KOPT-K1 (cell line): Measurements from ENCODE around the gene SKAP2.
"Not testable (repeated sequence)": the region's sequence is repeated elsewhere in the genome, so short reads cannot be mapped to it uniquely, and the experiment has no call there.

Experiments used
- H3K27ac ChIP-seq: fragments of 200-600 bp; sonication (generic); 2 replicates; pipeline ENCODE4 v1.5.1; 2016; ENCODE audit warnings: antibody characterized with exemption, mild to moderate bottlenecking, low read depth, low read length; ENCODE audit not compliant: poor library complexity, severe bottlenecking
- H3K36me3 ChIP-seq: fragments of 200-600 bp; sonication (generic); 2 replicates; pipeline ENCODE4 v1.5.1; 2017; ENCODE audit warnings: antibody characterized with exemption, mild to moderate bottlenecking, low read length, moderate library complexity; ENCODE audit not compliant: insufficient read depth
- H3K9me3 ChIP-seq: fragments of 200-600 bp; sonication (generic); 2 replicates; pipeline ENCODE4 v1.5.1; 2017; ENCODE audit warnings: antibody characterized with exemption, low read length, mild to moderate bottlenecking; ENCODE audit not compliant: insufficient read depth, poor library complexity, severe bottlenecking

Gene SKAP2

GRCh38 chr7:26841003-26841739, 23.2 kb downstream of the SKAP2 start:
- Histone ChIP-seq H3K36me3 (no peaks in the 10 kb centered on the region), H3K27ac (no peak overlapping the region), H3K9me3 (no peaks in the 10 kb centered on the region)

GRCh38 chr7:26836793-26837192, 27.6 kb downstream of the SKAP2 start:
- H3K27ac ChIP-seq, H3K9me3 ChIP-seq, H3K36me3 ChIP-seq: not testable (repeated sequence)

GRCh38 chr7:26815426-26815825, 49.0 kb downstream of the SKAP2 start:
- H3K36me3 ChIP-seq, result no peaks in the 10 kb centered on the region
- no peak overlapping the region for H3K27ac ChIP-seq

GRCh38 chr7:26813432-26813831, 51.0 kb downstream of the SKAP2 start:
- Histone ChIP-seq H3K9me3 (no peaks in the 10 kb centered on the region), H3K36me3 (no peaks in the 10 kb centered on the region), H3K27ac (no peak overlapping the region)

More at GRCh38 chr7:26815426-26815825, 49.0 kb downstream of the SKAP2 start:
- H3K9me3 ChIP-seq, result no peaks in the 10 kb centered on the region

GRCh38 chr7:26794541-26794940, 69.8 kb downstream of the SKAP2 start:
- Histone ChIP-seq H3K36me3 (no peaks in the 10 kb centered on the region), H3K9me3 (no peaks in the 10 kb centered on the region), H3K27ac (no peak overlapping the region)

- no peaks in the 10 kb centered on the region for H3K36me3 ChIP-seq
- no peaks in the 10 kb centered on the region for H3K9me3 ChIP-seq
- no peak overlapping the region for H3K27ac ChIP-seq
Observed at GRCh38 chr7:26792576-26792975, 71.8 kb downstream of the SKAP2 start.

- Histone ChIP-seq H3K36me3 (no peaks in the 10 kb centered on the region), H3K27ac (no peak overlapping the region), H3K9me3 (no peaks in the 10 kb centered on the region)
Observed at GRCh38 chr7:26792006-26792405, 72.4 kb downstream of the SKAP2 start.

- Histone ChIP-seq H3K27ac (no peak overlapping the region), H3K9me3 (no peaks in the 10 kb centered on the region), H3K36me3 (no peaks in the 10 kb centered on the region)
Observed at GRCh38 chr7:26789481-26790184, 74.8 kb downstream of the SKAP2 start.

GRCh38 chr7:26787701-26788100, 76.7 kb downstream of the SKAP2 start:
- H3K9me3 ChIP-seq, result no peaks in the 10 kb centered on the region
- H3K27ac ChIP-seq, result no peak overlapping the region
- no peaks in the 10 kb centered on the region for H3K36me3 ChIP-seq

- no peaks in the 10 kb centered on the region for H3K9me3 ChIP-seq
- H3K27ac ChIP-seq, result no peak overlapping the region
- no peaks in the 10 kb centered on the region for H3K36me3 ChIP-seq
Observed at GRCh38 chr7:26784118-26784517, 80.3 kb downstream of the SKAP2 start.

GRCh38 chr7:26782501-26782900, 81.9 kb downstream of the SKAP2 start:
- no peaks in the 10 kb centered on the region for H3K36me3 ChIP-seq

GRCh38 chr7:26779978-26780595, 84.3 kb downstream of the SKAP2 start:
- Histone ChIP-seq H3K9me3 (no peaks in the 10 kb centered on the region), H3K36me3 (no peaks in the 10 kb centered on the region), H3K27ac (no peak overlapping the region)

More at GRCh38 chr7:26782501-26782900, 81.9 kb downstream of the SKAP2 start:
- Histone ChIP-seq H3K9me3 (no peaks in the 10 kb centered on the region), H3K27ac (no peak overlapping the region)

GRCh38 chr7:26777385-26777784, 87.0 kb downstream of the SKAP2 start:
- Histone ChIP-seq H3K9me3 (no peaks in the 10 kb centered on the region), H3K36me3 (no peaks in the 10 kb centered on the region), H3K27ac (no peak overlapping the region)

GRCh38 chr7:26760501-26760900, 103.9 kb downstream of the SKAP2 start:
- no peaks in the 10 kb centered on the region for H3K9me3 ChIP-seq
- H3K36me3 ChIP-seq, result no peaks in the 10 kb centered on the region
- no peak overlapping the region for H3K27ac ChIP-seq

- H3K36me3 ChIP-seq, result no peaks in the 10 kb centered on the region
- H3K9me3 ChIP-seq, result no peaks in the 10 kb centered on the region
- H3K27ac ChIP-seq, result no peak overlapping the region
Observed at GRCh38 chr7:26759108-26759507, 105.3 kb downstream of the SKAP2 start.
